ENCODE measurements around the gene AHCYL1.
A peak's percentile ranks its signal among the peaks of the same experiment; 100 is the strongest.

The AHCYL1 gene

DNA sequence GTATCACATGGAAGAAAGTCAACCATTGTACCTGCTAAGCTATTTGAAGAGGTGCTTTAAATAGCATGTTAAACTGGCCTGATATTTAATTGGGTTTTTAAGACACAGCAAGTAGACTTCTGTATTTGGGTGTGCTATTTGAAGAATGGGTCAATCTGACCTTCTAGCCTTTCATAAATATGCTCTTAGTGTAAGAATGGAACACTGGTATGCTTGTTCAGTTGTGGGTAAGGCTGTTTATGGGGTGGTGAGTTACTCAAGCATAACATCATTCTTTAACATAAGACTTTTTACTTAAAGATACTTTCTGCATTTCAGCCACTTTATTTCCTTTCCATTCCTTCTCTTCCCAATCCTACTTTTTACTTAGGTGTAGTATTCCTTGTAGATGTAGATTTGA lies 21.4 kb downstream of the AHCYL1 start:
- no peak for DNase-seq
- no peak for TF ChIP-seq CTCF (IDR thresholded peaks at IDR 0.05; ENCODE audit: low read depth, low read length)
- Histone ChIP-seq H3K36me3 (peaks cover 21% of the 10 kb centered on the region), H3K4me1 (peaks cover 25% of the 10 kb centered on the region), H3K4me3 (ENCODE audit: low read depth, low read length) (no peak overlapping the region), H3K27me3 (no peaks in the 10 kb centered on the region), H3K9me3 (no peaks in the 10 kb centered on the region)

- no peak overlapping the region for H3K4me3 ChIP-seq (ENCODE audit: low read depth, low read length)
- H3K27me3 ChIP-seq, result no peaks in the 10 kb centered on the region
- H3K36me3 ChIP-seq, result peaks cover 27% of the 10 kb centered on the region
- no peak for TF ChIP-seq CTCF (IDR thresholded peaks at IDR 0.05; ENCODE audit: low read depth, low read length)
- peaks cover 25% of the 10 kb centered on the region for H3K4me1 ChIP-seq
- no peaks in the 10 kb centered on the region for H3K9me3 ChIP-seq
- DNase-seq, result no peak
Observed at GRCh38 chr1:110006516-110006915, 22.0 kb downstream of the AHCYL1 start.

DNA sequence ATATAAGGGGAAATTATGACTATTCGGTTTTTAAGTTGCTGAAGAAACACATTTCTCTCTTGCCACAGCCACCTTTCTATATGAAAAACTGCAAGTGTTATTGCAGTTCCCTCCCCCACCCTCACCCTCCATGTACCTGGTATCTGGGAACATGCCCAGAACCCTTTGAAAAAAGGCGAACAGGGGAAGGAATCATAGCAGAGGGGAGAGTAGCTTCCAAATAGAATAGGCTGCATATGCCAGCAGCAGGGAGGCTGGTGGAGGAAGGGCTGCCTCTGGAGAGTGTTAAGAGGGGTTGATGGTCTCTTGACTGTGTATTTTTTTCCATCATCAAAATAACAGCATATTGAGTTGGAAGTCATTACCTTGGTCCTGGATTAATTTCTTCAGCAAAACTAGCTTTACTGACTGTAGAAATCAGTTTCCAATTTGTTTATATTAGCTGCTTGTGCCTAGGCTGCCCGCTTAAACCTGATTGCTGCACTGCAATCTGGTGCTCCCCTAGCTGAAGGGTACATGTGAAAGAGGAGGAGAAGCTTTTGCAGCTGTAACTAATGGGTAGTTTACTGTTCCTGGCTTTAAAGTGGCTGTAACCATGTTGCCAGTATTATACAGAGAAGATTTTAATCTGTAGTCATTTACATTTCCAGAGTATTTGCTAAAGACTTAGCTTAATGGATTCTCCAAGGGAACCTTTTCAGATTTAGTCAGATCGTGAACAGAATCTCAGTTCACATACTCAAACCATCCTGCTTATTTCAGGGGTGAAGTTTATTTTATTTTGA lies 22.7 kb downstream of the AHCYL1 start:
- H3K4me3 ChIP-seq (ENCODE audit: low read depth, low read length), result no peak overlapping the region
- H3K9me3 ChIP-seq, result no peaks in the 10 kb centered on the region
- DNase-seq, result peak; percentile 25
- H3K27me3 ChIP-seq, result no peaks in the 10 kb centered on the region
- peaks cover 25% of the 10 kb centered on the region for H3K4me1 ChIP-seq
- H3K36me3 ChIP-seq, result peaks cover 32% of the 10 kb centered on the region
- TF ChIP-seq CTCF (IDR thresholded peaks at IDR 0.05; ENCODE audit: low read depth, low read length), result no peak

- Histone ChIP-seq H3K36me3 (peaks cover 45% of the 10 kb centered on the region), H3K4me1 (peaks cover 19% of the 10 kb centered on the region)
Observed at GRCh38 chr1:110008971-110009565, 24.5 kb downstream of the AHCYL1 start.

DNA sequence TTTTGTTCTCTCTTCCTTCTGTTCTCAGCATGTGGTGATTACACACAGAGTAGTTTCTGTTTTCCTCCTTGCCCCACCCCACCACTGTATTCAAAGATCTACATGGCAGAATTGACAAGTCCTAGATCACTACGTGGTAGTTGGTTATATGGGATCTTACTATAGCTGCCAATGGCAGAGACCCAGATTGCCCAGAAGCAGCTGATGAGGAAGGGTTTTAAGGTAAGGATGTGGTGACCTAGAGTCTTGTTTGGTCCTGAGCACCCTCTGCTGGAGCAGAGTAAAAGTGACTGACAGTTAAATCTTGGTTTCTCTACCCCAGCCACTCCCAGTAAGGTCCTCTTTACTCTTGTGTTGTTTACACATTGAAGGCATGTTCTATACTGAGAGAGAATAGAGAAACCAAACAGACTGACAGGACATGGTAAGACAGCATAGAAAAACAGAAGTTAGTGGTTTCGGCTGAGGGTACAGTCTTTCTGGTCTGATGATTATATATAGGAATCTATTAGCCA lies 27.0 kb downstream of the AHCYL1 start:
- peak; percentile 50 for DNase-seq
- Histone ChIP-seq H3K4me3 (ENCODE audit: low read depth, low read length) (no peak overlapping the region), H3K36me3 (peaks cover 68% of the 10 kb centered on the region), H3K27me3 (no peaks in the 10 kb centered on the region), H3K9me3 (no peaks in the 10 kb centered on the region), H3K4me1 (peaks cover 10% of the 10 kb centered on the region)
- peak; percentile 78 for TF ChIP-seq CTCF (IDR thresholded peaks at IDR 0.05; ENCODE audit: low read depth, low read length)

More at GRCh38 chr1:110008971-110009565, 24.5 kb downstream of the AHCYL1 start:
- H3K27me3 ChIP-seq, result no peaks in the 10 kb centered on the region
- DNase-seq, result no peak
- no peak for TF ChIP-seq CTCF (IDR thresholded peaks at IDR 0.05; ENCODE audit: low read depth, low read length)
- no peaks in the 10 kb centered on the region for H3K9me3 ChIP-seq
- no peak overlapping the region for H3K4me3 ChIP-seq (ENCODE audit: low read depth, low read length)

All from BE2C (cell line).